ENCODE results near the gene TMOD2.

TMOD2 gene

GRCh38 chr15:51863131-51863530 lies 111.7 kb downstream of the TMOD2 start:
- no peak for DNase-seq

- DNase-seq, result no peak
Observed at GRCh38 chr15:51864408-51865056, 113.1 kb downstream of the TMOD2 start.

- DNase-seq, result no peak
Observed at GRCh38 chr15:51865317-51865716, 113.9 kb downstream of the TMOD2 start.

Data from activated CD8-positive, alpha-beta memory T cell treated with anti-CD3 and anti-CD28 coated beads for 24 hours (primary cell).